NCI-H748 treated with DMSO at 0.1 percent for 48 hours (cell line): ENCODE data around the gene LDB3.

Experiments used
- DNase-seq: peaks from one replicate; lab custom pipeline; 2025; lab: John Stamatoyannopoulos, UW

Gene LDB3

GRCh38 chr10:86765548-86765947 lies 97.2 kb downstream of the LDB3 start:
- no peak for DNase-seq

- no peak for DNase-seq
These were observed 100.2 kb downstream of the LDB3 start for GRCh38 chr10:86768412-86769062.

DNA sequence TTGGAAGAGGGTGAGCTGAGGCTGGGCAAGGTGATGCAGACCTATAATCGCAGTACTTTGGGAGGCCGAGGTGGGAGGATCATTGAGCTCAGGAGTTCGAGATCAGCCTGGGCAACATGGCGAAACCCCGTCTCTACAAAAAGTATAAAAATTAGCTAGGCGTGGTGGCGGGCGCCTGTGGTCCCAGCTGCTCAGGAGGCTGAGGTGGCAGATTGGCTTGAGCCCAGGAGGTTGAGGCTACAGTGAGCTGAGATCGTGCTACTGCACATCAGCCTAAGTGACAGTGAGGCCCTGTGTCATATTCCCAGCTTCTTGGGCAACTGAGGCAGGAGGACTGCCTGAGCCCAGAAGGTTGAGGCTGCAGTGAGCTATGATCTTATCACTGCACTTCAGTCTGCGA lies 101.7 kb downstream of the LDB3 start:
- DNase-seq: no peak

- no peak for DNase-seq
These were observed 102.2 kb downstream of the LDB3 start for GRCh38 chr10:86770412-86770960.

DNA sequence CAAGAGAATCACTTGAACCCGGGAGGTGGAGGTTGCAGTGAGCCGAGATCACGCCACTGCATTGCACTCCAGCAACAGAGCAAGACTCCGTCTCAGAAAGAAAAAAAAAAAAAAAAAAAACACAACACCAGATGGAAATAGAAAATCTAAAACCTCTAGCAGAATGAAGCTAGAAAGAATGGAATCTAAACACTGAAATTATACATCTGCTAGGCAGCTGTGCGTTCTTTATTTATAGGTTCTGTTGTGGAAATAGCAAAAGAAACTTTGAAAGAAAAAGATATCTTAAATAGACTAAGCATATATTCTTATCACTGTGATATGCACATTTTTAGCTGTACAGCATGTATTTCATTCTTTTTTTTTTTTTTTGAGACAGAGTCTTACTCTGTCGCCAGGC lies 105.2 kb downstream of the LDB3 start:
- DNase-seq: no peak

- DNase-seq: no peak
These were observed 107.0 kb downstream of the LDB3 start for GRCh38 chr10:86775056-86775869.

- no peak for DNase-seq
These were observed 107.5 kb downstream of the LDB3 start for GRCh38 chr10:86775870-86776180.

DNA sequence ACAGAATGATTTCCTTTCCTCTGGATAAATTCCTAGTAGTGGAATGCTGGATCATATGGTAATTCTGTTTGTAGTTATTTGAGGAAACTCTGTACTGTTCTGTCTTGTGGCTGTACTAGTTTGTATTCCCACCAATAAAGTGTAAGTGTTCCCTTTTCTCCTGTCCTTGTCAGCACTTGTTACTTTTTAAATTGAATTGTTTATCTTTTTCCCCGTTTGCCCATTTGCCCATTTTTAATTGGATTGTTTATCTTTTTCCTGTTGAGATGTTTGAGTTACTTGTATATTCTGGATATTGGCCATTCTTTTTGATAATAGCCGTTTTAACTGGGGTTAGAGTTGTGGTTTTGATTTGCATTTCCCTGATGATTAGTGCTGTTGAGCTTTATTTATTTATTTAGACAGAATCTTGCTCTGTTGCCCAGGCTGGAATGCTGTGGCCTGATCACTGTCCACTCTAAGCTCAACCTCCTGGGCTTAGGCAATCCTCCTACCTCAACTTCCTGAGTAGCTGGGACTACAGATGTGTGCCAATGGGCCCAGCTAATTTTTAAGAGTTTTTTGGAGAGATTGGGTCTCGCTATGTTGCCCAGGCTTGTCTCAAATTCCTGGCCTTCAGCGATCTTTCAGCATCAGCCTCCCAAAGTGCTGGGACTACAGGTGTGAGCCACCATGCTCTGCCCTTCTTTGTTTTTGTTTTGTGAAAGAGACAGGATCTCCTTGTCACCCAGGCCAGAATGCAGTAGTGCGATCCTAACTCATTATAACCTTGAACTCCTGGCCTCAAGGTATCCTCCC lies 111.1 kb downstream of the LDB3 start:
- DNase-seq: no peak

DNA sequence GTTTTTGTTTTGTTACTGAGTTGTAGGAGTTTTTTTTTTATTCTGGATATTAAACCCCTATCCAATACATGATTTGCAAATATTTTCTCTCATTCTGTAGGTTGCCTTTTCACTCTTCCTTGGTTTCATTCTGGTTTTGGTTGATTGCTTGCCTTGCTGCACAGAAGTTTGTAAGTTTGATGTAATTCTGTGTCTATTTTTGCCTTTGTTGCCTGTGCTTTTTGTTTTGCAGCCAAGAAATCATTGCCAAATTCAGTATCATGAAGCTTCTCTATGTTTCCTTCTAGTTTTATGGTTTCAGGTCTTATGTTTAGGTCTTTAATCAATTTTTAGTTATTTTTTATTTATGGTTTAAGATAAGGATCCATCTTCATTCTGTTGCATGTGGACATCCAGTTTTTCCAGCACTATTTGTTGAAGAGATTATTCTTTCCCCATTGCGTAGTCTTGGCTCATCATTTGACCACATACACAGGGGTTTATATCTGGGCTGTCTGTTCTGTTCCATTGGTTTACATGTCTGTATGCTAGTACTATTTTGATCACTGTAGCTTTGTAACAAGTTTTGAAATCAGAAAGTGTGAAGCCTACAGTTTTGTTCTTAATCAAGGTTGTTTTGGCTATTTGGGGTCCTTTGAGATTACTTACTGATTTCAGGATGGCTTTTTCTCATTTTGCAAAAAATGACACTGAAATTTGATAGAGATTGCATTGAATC lies 114.5 kb downstream of the LDB3 start:
- DNase-seq: no peak

DNA sequence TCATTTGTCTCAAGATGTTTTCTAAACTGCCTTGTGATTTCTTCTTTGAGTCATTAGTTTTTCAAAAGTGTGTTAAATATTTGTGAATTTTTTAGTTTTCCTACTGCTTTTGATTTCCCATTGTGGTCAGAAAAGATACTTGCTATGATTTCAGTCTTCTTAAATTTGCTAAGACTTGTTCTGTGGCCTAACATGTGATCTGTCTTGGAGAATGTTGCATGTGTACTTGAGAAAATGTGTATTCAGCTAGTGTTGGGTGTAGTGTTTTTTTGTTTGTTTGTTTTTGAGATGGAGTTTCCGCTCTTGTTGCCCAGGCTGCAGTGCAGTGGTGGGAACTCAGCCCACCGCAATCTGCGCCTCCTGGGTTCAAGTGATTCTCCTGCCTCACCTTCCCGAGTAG lies 116.7 kb downstream of the LDB3 start:
- no peak for DNase-seq
